Panc1 (cell line): ENCODE measurements around the gene ZNF664. TPM values are rescaled to one million over a fixed set of nuclear protein-coding genes. Genes with fewer than 3 reads are reported as not detected.

Source experiments
- ATAC-seq: fragments of 200-7000 bp; cut with Tn5 transposase; 2 replicates; pipeline ENCODE4 v1.9.1; 2020; ENCODE audit warnings: mild to moderate bottlenecking, moderate library complexity
- BruUV-seq: library from RNA; stranded (reverse); fragments of 400-500 nt; replicated peaks from 2 replicates; lab custom pipeline; 2021; lab: Mats Ljungman, UMichigan
- CTCF ChIA-PET: fragments of 300-600 bp; sonication (Branson Sonifier 250); formaldehyde crosslinking; loops from one replicate; lab custom pipeline; 2022; ENCODE audit warnings: antibody characterized with exemption; lab: Charles Lee
- POLR2A ChIA-PET: fragments of 300-600 bp; sonication (Branson Sonifier 250); formaldehyde crosslinking; loops from one replicate; lab custom pipeline; 2022; ENCODE audit warnings: antibody characterized with exemption; lab: Charles Lee
- DNase-seq: peaks from one replicate; pipeline ENCODE4 v3.0.0-alpha.2; 2010; ENCODE audit warnings: low read depth, low spot score
- H3K27ac ChIP-seq: 2 replicates; pipeline ENCODE4 v1.5.1; 2011; ENCODE audit warnings: mild to moderate bottlenecking, low read length, inconsistent platforms
- H3K27me3 ChIP-seq: fragments of 200-500 bp; sonication (Bioruptor generic); 2 replicates; pipeline ENCODE4 v1.6.0; 2014; ENCODE audit warnings: low read length, inconsistent platforms; ENCODE audit not compliant: control insufficient read depth, insufficient read depth
- H3K36me3 ChIP-seq: fragments of 200-500 bp; sonication (Bioruptor generic); 2 replicates; pipeline ENCODE4 v1.5.1; 2014; ENCODE audit warnings: inconsistent platforms, mild to moderate bottlenecking, low read length, moderate library complexity; ENCODE audit not compliant: control insufficient read depth, insufficient read depth
- H3K4me1 ChIP-seq: 2 replicates; pipeline ENCODE4 v1.5.1; 2011; ENCODE audit warnings: inconsistent platforms, mild to moderate bottlenecking, low read length, moderate library complexity; ENCODE audit not compliant: control insufficient read depth, insufficient read depth
- H3K4me3 ChIP-seq, 2 experiments: 2 replicates each; pipeline ENCODE4 v1.5.1; 2011 to 2012; ENCODE audit warnings: low read depth in 2 of 2, low read length in 2 of 2, mild to moderate bottlenecking in 2 of 2, inconsistent platforms in 1 of 2, moderate library complexity in 1 of 2
- H3K9me3 ChIP-seq: fragments of 200-500 bp; sonication (Bioruptor generic); 2 replicates; pipeline ENCODE4 v1.5.1; 2014; ENCODE audit warnings: low read depth, mild to moderate bottlenecking, inconsistent platforms, low read length, moderate library complexity; ENCODE audit not compliant: control insufficient read depth, insufficient read depth
- POLR2AphosphoS5 ChIP-seq: IDR thresholded peaks from 2 replicates; pipeline ENCODE4 v1.6.1; 2012; ENCODE audit warnings: mild to moderate bottlenecking, low read depth, low read length, moderate library complexity
- SIN3A ChIP-seq: IDR thresholded peaks from 2 replicates; pipeline ENCODE4 v1.6.1; 2012; ENCODE audit warnings: low read depth, mild to moderate bottlenecking, low read length, moderate library complexity, borderline replicate concordance; ENCODE audit not compliant: insufficient read depth
- TCF7L2 ChIP-seq: IDR thresholded peaks from 2 replicates; pipeline ENCODE4 v1.6.1; 2011; ENCODE audit warnings: mild to moderate bottlenecking, low read depth, low read length, inconsistent platforms
- in situ Hi-C: cut with HindIII; loops from 2 replicates; pipeline ENCODE4 v1.10.0; 2016; ENCODE audit warnings: low sequenced_read_pairs, low pct_unique_long_range_greater_than_20kb
- intact Hi-C: fragments of 100-400 bp; cut with micrococcal nuclease; formaldehyde crosslinking; loops from one replicate; pipeline ENCODE4 v1.10.0; 2022; ENCODE audit not compliant: unreplicated experiment
- total RNA-seq: library from RNA; stranded (reverse); gene quantifications from one replicate; pipeline ENCODE4 v1.2.1, GENCODE V29; 2021; ENCODE audit not compliant: unreplicated experiment
- TF ChIP-seq, protein P1 (sequence below): fragments of 450-650 bp; IDR thresholded peaks from 2 replicates; pipeline ENCODE4 v1.5.1; 2017; ENCODE audit warnings: mild to moderate bottlenecking
- TF ChIP-seq, protein P2 (sequence below), 2 experiments: IDR thresholded peaks; 2 replicates each; pipeline ENCODE4 v1.6.1; 2011 to 2012; ENCODE audit warnings: low read depth in 2 of 2, control low read depth in 1 of 2, low read length in 1 of 2, mild to moderate bottlenecking in 1 of 2, moderate library complexity in 1 of 2; ENCODE audit not compliant: insufficient read depth in 1 of 2

ZNF664 gene
- total RNA-seq, 1 experiment from 2014 or later, result 115 TPM

- in situ Hi-C loops, result no loop called here
- H3K4me3 ChIP-seq, result no peak overlapping the region
- intact Hi-C loops, result no loop called here
- DNase-seq (no peak), ATAC-seq (no peak)
- H3K36me3 ChIP-seq, result 0 out of 2 replicates have a peak, but pooled peaks cover 3% of the 10 kb centered on the region
- CTCF ChIA-PET, result no interaction called here
- TF ChIP-seq POLR2AphosphoS5, result no peak
- TF ChIP-seq TCF7L2, result no peak
- TF ChIP-seq, protein P1, sequence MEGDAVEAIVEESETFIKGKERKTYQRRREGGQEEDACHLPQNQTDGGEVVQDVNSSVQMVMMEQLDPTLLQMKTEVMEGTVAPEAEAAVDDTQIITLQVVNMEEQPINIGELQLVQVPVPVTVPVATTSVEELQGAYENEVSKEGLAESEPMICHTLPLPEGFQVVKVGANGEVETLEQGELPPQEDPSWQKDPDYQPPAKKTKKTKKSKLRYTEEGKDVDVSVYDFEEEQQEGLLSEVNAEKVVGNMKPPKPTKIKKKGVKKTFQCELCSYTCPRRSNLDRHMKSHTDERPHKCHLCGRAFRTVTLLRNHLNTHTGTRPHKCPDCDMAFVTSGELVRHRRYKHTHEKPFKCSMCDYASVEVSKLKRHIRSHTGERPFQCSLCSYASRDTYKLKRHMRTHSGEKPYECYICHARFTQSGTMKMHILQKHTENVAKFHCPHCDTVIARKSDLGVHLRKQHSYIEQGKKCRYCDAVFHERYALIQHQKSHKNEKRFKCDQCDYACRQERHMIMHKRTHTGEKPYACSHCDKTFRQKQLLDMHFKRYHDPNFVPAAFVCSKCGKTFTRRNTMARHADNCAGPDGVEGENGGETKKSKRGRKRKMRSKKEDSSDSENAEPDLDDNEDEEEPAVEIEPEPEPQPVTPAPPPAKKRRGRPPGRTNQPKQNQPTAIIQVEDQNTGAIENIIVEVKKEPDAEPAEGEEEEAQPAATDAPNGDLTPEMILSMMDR, result no peak
- no peak for TF ChIP-seq SIN3A
- TF ChIP-seq, protein P2, sequence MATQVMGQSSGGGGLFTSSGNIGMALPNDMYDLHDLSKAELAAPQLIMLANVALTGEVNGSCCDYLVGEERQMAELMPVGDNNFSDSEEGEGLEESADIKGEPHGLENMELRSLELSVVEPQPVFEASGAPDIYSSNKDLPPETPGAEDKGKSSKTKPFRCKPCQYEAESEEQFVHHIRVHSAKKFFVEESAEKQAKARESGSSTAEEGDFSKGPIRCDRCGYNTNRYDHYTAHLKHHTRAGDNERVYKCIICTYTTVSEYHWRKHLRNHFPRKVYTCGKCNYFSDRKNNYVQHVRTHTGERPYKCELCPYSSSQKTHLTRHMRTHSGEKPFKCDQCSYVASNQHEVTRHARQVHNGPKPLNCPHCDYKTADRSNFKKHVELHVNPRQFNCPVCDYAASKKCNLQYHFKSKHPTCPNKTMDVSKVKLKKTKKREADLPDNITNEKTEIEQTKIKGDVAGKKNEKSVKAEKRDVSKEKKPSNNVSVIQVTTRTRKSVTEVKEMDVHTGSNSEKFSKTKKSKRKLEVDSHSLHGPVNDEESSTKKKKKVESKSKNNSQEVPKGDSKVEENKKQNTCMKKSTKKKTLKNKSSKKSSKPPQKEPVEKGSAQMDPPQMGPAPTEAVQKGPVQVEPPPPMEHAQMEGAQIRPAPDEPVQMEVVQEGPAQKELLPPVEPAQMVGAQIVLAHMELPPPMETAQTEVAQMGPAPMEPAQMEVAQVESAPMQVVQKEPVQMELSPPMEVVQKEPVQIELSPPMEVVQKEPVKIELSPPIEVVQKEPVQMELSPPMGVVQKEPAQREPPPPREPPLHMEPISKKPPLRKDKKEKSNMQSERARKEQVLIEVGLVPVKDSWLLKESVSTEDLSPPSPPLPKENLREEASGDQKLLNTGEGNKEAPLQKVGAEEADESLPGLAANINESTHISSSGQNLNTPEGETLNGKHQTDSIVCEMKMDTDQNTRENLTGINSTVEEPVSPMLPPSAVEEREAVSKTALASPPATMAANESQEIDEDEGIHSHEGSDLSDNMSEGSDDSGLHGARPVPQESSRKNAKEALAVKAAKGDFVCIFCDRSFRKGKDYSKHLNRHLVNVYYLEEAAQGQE (IDR thresholded peaks at IDR 0.05; ENCODE audit: insufficient read depth in 1 of 2, low read depth in 2 of 2, low read length in 1 of 2), result no peak
- no peaks in the 10 kb centered on the region for H3K4me1 ChIP-seq
- BruUV-seq, result no TSS peak
- H3K9me3 ChIP-seq, result no peaks in the 10 kb centered on the region
- H3K27me3 ChIP-seq, result no peaks in the 10 kb centered on the region
- H3K27ac ChIP-seq, result no peak overlapping the region
- POLR2A ChIA-PET, result no interaction called here
These were observed 24.2 kb downstream of the ZNF664 start for GRCh38 chr12:123997033-123997822.

GRCh38 chr12:123997908-123998307, 24.9 kb downstream of the ZNF664 start:
- Histone ChIP-seq H3K4me1 (no peaks in the 10 kb centered on the region), H3K4me3 (no peak overlapping the region), H3K27ac (no peak overlapping the region), H3K36me3 (0 out of 2 replicates have a peak, but pooled peaks cover 3% of the 10 kb centered on the region), H3K27me3 (no peaks in the 10 kb centered on the region), H3K9me3 (no peaks in the 10 kb centered on the region)
- ChIA-PET POLR2A (no interaction called here), CTCF (no interaction called here)
- DNase-seq (no peak), ATAC-seq (no peak)
- intact Hi-C loops (no loop called here), in situ Hi-C loops (no loop called here)
- TF ChIP-seq POLR2AphosphoS5 (no peak), TCF7L2 (no peak), SIN3A (no peak)
- TF ChIP-seq, protein P2 (IDR thresholded peaks at IDR 0.05; ENCODE audit: insufficient read depth in 1 of 2, low read depth in 2 of 2, low read length in 1 of 2), result no peak
- TF ChIP-seq, protein P1, result no peak
- no TSS peak for BruUV-seq
